PFSK-1 (cell line): ENCODE results near the gene LASP1.

ENCODE experiments used
- POLR2AphosphoS5 ChIP-seq: IDR thresholded peaks from 2 replicates; pipeline ENCODE4 v1.6.1; 2012; ENCODE audit warnings: low read depth, mild to moderate bottlenecking, control low read depth, low read length, moderate library complexity
- TAF1 ChIP-seq: IDR thresholded peaks from 2 replicates; pipeline ENCODE4 v1.6.1; 2012; ENCODE audit warnings: low read length, control low read depth, borderline replicate concordance; ENCODE audit not compliant: insufficient read depth
- TF ChIP-seq, protein P1 (sequence below), 2 experiments: IDR thresholded peaks; 2 replicates each; pipeline versions ENCODE4 v1.6.1 to v1.8.0; 2011 to 2012; ENCODE audit warnings: low read depth in 2 of 2, low read length in 2 of 2, control low read depth in 1 of 2, inconsistent platforms in 1 of 2, mild to moderate bottlenecking in 1 of 2, moderate library complexity in 1 of 2; ENCODE audit not compliant: insufficient read depth in 1 of 2

DNA sequence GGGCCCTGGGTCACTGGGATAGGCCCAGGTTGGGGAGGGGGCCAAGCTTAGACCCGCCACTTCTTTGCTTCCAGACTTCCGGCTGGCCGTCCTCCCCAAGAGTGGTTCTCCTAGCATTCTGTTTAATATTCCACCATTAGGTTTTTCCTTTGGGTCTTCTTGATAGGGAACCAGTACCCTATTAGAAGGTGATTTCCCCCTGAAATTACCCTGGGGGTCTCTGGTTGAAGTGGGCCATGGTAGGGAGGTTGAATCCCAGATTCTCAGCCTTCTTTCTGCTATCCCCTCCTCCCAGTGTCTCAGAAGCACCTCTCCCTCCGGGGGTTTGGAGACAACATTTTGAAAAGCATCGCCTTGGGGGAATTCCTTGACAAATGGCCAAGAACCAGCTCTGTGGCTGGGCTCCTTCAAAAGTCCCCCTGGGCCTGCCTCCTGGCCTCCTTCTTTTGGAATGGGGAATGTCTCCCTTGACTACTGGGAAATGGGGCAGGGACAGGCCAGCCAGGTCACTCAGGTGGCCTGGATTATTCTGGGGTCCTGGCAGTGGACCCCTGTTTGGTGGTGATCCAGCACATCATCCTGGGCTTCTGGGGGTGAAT lies 5.7 kb downstream of the LASP1 start:
- TF ChIP-seq POLR2AphosphoS5 (no peak), TAF1 (no peak)
- TF ChIP-seq, protein P1, sequence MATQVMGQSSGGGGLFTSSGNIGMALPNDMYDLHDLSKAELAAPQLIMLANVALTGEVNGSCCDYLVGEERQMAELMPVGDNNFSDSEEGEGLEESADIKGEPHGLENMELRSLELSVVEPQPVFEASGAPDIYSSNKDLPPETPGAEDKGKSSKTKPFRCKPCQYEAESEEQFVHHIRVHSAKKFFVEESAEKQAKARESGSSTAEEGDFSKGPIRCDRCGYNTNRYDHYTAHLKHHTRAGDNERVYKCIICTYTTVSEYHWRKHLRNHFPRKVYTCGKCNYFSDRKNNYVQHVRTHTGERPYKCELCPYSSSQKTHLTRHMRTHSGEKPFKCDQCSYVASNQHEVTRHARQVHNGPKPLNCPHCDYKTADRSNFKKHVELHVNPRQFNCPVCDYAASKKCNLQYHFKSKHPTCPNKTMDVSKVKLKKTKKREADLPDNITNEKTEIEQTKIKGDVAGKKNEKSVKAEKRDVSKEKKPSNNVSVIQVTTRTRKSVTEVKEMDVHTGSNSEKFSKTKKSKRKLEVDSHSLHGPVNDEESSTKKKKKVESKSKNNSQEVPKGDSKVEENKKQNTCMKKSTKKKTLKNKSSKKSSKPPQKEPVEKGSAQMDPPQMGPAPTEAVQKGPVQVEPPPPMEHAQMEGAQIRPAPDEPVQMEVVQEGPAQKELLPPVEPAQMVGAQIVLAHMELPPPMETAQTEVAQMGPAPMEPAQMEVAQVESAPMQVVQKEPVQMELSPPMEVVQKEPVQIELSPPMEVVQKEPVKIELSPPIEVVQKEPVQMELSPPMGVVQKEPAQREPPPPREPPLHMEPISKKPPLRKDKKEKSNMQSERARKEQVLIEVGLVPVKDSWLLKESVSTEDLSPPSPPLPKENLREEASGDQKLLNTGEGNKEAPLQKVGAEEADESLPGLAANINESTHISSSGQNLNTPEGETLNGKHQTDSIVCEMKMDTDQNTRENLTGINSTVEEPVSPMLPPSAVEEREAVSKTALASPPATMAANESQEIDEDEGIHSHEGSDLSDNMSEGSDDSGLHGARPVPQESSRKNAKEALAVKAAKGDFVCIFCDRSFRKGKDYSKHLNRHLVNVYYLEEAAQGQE (IDR thresholded peaks at IDR 0.05; ENCODE audit: insufficient read depth in 1 of 2, low read depth in 2 of 2, low read length in 2 of 2), result no peak
